ENCODE data around the gene CLCA4. TPM values are rescaled to one million over a fixed set of nuclear protein-coding genes. Genes with fewer than 3 reads are reported as not detected.

The CLCA4 gene
- total and polyA plus RNA-seq, 8 donors = 0.06 to 0.19 (median 0.10) TPM; not detected in 4

DNA sequence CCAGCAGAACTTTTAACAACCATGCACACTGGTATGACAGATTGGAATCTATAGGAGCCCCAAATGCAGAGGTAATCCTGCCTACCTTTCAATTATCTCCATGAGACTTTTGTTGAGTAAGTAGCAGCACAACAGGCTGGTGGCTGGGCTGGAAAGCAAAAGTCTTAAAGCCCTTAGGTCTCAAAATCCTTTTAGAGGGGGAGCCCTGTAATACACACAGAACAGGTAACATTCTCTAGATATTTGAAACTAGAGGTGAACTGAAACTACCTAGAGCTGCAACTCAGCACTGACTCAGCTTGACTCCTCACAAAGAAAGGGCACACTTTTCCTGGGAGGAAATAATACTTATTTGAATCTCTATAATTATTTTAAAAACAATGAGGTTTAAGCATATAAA is 71.5 kb downstream of the CLCA4 start:
- DNase-seq (no peak), ATAC-seq (no peak), FAIRE-seq (no peak)
- TF ChIP-seq, protein P1, sequence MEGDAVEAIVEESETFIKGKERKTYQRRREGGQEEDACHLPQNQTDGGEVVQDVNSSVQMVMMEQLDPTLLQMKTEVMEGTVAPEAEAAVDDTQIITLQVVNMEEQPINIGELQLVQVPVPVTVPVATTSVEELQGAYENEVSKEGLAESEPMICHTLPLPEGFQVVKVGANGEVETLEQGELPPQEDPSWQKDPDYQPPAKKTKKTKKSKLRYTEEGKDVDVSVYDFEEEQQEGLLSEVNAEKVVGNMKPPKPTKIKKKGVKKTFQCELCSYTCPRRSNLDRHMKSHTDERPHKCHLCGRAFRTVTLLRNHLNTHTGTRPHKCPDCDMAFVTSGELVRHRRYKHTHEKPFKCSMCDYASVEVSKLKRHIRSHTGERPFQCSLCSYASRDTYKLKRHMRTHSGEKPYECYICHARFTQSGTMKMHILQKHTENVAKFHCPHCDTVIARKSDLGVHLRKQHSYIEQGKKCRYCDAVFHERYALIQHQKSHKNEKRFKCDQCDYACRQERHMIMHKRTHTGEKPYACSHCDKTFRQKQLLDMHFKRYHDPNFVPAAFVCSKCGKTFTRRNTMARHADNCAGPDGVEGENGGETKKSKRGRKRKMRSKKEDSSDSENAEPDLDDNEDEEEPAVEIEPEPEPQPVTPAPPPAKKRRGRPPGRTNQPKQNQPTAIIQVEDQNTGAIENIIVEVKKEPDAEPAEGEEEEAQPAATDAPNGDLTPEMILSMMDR (IDR thresholded peaks at IDR 0.05) = no peak
- Histone ChIP-seq H3K27ac (no peak overlapping the region), H3K4me3 (no peak overlapping the region), H3K9me3 (no peaks in the 10 kb centered on the region), H3K4me1 (no peaks in the 10 kb centered on the region), H3K36me3 (no peaks in the 10 kb centered on the region), H3K27me3 (no peaks in the 10 kb centered on the region)
- intact Hi-C loops (cut with DNase I) = no loop called here

DNA sequence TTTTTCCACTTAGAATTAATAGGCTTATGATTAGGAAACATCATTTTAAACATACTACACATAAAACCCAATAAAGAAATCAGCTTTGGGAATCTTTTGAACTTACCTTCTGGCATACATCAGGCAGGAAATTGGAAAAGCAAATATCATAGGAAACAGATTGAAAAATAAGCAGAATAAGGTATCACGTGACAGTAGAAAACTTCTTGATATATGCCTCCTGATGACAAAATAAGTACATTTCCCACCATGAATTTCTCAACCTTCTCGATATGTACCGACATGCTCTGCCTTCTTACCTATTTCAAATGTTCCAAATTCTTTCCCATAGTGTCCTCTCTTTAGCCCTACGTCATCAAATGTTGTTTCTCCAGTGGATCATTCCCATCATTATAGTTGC is 72.4 kb downstream of the CLCA4 start:
- no peaks in the 10 kb centered on the region for H3K36me3 ChIP-seq
- no peaks in the 10 kb centered on the region for H3K4me1 ChIP-seq
- WGBS, 2 donors = 73 to 78% methylated on average over 4 of the region's 4 CpGs
- H3K9me3 ChIP-seq = no peaks in the 10 kb centered on the region
- intact Hi-C loops (cut with DNase I) = no loop called here
- TF ChIP-seq, protein P1 (IDR thresholded peaks at IDR 0.05) = no peak
- DNase-seq (no peak), ATAC-seq (no peak), FAIRE-seq (no peak)
- no peak overlapping the region for H3K4me3 ChIP-seq
- H3K27ac ChIP-seq = no peak overlapping the region
- H3K27me3 ChIP-seq = no peaks in the 10 kb centered on the region

DNA sequence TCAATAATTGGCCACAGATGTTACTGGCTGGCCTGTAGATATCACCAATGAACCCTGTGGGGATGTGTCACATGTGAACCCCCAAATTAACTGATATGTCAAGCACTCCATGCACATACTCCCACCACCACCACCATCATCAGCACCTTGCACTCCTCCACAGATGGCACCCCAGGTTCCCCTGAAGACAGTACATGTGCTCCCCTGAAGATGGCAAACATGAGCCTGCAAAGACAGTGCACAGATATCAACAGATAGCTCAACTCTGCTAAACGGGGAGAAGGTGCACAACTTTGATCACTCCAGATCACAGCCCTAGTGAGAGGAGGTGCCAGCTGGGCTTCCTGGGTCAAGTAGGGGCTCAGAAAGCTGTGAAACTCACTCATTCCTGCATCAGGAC is 74.4 kb downstream of the CLCA4 start:
- H3K9me3 ChIP-seq = no peaks in the 10 kb centered on the region
- no peak overlapping the region for H3K27ac ChIP-seq
- DNase-seq (no peak), ATAC-seq (no peak), FAIRE-seq (no peak)
- WGBS, 2 donors = 6 to 14% methylated on average over 1 of the region's 1 CpG
- TF ChIP-seq, protein P1 (IDR thresholded peaks at IDR 0.05) = no peak
- intact Hi-C loops (cut with DNase I) = no loop called here
- H3K36me3 ChIP-seq = no peaks in the 10 kb centered on the region
- H3K4me3 ChIP-seq = no peak overlapping the region
- no peaks in the 10 kb centered on the region for H3K4me1 ChIP-seq
- H3K27me3 ChIP-seq = no peaks in the 10 kb centered on the region

Other genes with a start within 250 kb of the CLCA4 start
- 10 to 100 TPM in 2 of 6 donors, 1 to 10 TPM in 4; 6.1 to 19.5 (median 9.3) TPM for gene ODF2L, start 150.8 kb upstream of the CLCA4 start, total RNA-seq
- 10 to 100 TPM; 31.5 to 36.4 TPM for gene ODF2L, start 150.8 kb upstream of the CLCA4 start, polyA plus RNA-seq
- gene CLCA2, start 122.9 kb upstream of the CLCA4 start, total RNA-seq = under 1 TPM in 2 of 6 donors, not detected in 4; 0.06 to 0.12 TPM
- not detected for gene CLCA2, start 122.9 kb upstream of the CLCA4 start, polyA plus RNA-seq
- under 1 TPM in 1 of 6 donors, not detected in 5; 0.44 TPM for gene CLCA1, start 78.2 kb upstream of the CLCA4 start, total RNA-seq
- gene CLCA1, start 78.2 kb upstream of the CLCA4 start, polyA plus RNA-seq = under 1 TPM; 0.05 to 0.11 TPM
- 10 to 100 TPM; 37.5 to 48.3 (median 41.6) TPM for gene SH3GLB1, start 157.5 kb downstream of the CLCA4 start, total RNA-seq
- 10 to 100 TPM; 15.3 to 32.1 TPM for gene SH3GLB1, start 157.5 kb downstream of the CLCA4 start, polyA plus RNA-seq

Data from pancreas (tissue), 10 donors.